GM18873 (cell line): ENCODE measurements around the gene SLC38A4.

ENCODE experiments used
- ATAC-seq: cut with Tn5 transposase; IDR thresholded peaks from one replicate; pipeline ENCODE4 v1.9.1; 2021; ENCODE audit warnings: mild to moderate bottlenecking, moderate library complexity, moderate number of reproducible peaks; ENCODE audit not compliant: unreplicated experiment, low FRiP score

Gene SLC38A4

DNA sequence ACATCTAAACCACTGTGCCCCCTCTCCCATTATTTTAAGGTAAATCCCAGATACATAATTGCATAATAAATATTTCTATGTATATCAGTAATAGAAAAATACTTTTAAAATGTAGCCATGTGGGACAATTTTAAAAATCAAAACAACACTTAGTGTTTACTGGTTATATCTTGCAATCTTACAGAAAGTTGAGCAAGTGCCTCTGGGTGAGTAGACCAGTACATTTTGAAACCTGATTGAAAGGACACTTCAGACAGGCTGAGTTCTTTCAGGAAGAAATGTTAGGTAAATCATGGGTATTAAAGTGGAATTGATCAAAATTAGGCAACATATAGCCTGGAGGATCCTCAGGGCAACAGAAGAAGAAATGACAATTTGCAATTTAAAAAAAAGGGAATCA is 7.2 kb downstream of the SLC38A4 start:
- no peak for ATAC-seq

GRCh38 chr12:46815809-46816208 is 10.0 kb downstream of the SLC38A4 start:
- no peak for ATAC-seq

GRCh38 chr12:46814143-46814542 is 11.7 kb downstream of the SLC38A4 start:
- no peak for ATAC-seq

GRCh38 chr12:46811185-46811584 is 14.6 kb downstream of the SLC38A4 start:
- ATAC-seq: no peak

DNA sequence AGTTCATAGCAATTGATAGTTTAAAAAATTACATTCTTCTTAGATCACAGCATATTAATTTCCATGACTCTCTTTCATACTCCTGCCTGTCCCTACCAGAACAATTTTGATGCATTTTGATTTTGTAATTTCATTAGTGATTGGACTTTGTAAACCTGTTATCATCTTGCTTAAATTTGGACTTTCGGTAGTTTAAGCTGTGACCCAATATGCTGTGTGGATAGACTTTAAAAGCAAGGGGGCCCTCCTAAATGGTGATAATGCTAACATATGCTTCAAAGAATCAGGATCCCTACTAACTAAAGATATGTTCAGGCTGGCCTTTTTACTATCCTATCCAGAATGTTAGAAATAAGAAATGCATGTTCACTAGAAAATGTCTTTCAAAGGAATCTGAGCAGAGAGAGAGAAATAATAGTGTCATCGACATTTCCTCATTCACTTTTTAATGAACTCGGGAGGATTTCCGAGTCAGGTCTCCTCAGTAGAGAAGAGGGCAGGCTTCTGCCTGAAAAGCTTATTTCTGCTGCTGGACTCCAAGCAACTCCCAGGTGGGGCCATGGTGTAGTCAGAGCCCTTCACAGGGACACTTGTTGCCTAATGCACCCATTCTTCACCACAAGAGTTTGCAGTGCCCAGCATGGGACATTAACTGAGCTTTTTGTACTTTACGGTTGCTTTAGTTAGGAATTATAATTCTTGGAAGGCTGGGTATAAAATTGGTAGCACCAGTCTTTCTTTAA is 16.7 kb downstream of the SLC38A4 start:
- no peak for ATAC-seq

GRCh38 chr12:46808317-46808716 is 17.5 kb downstream of the SLC38A4 start:
- no peak for ATAC-seq

DNA sequence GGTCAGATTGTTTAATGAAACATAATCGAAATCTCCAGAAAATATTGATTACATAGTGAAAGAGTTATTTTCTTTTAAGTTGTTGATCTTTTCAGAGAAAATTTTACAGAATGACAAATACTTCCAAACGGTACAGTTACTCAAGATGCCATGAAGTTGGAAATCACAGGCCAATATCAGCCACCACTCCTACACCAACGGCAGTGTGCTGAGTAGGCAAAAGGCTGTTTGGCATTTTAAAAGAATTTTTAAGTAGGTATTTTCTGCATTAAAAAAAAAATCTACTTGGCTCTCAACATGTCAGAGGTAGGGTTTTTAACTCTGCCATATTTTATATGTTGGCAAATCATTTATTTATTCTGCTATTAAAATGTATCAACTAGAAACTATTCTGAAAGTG is 21.7 kb downstream of the SLC38A4 start:
- no peak for ATAC-seq

- no peak for ATAC-seq
Measured at GRCh38 chr12:46803517-46803916, 22.3 kb downstream of the SLC38A4 start.

GRCh38 chr12:46801293-46801692 is 24.5 kb downstream of the SLC38A4 start:
- no peak for ATAC-seq

GRCh38 chr12:46800160-46800559 is 25.6 kb downstream of the SLC38A4 start:
- ATAC-seq: no peak

DNA sequence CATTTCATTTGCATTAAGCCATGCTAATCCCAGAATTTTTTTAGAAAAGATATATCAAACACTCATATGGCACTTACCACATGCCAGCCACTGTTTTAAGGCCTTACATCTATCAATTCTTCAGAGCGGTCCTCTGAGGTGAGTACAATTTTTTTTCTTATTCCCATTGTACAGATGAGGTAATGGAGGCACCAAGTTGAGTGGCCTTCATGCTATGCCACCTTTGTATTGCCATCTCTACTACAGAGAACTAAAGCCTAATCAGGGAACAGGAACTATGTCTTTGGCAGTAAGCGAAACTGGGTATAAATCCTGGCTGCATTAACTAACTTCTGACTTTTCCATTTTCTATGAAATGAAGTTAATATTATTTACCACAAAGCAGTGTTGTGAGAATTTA is 27.1 kb downstream of the SLC38A4 start:
- no peak for ATAC-seq

- ATAC-seq: no peak
Measured at GRCh38 chr12:46798056-46798455, 27.7 kb downstream of the SLC38A4 start.

DNA sequence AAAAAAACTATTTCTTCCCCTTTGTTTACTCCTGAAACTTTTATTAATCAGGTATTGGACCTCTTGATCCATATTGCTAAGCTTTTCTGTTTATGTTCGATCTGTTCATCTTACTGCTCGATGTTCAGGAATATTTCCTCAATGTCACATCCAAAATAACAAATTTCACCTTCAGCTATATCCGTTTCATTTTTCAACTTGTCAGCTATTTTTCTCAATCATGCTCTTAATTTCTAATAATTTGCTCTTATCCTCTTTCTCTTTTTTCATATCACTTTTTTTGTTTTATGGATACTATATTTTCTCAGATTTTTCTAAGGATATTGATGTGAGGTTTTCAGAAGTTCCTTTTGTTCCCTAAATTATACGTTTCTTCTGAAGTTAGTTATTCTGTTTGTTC is 29.8 kb downstream of the SLC38A4 start:
- no peak for ATAC-seq

DNA sequence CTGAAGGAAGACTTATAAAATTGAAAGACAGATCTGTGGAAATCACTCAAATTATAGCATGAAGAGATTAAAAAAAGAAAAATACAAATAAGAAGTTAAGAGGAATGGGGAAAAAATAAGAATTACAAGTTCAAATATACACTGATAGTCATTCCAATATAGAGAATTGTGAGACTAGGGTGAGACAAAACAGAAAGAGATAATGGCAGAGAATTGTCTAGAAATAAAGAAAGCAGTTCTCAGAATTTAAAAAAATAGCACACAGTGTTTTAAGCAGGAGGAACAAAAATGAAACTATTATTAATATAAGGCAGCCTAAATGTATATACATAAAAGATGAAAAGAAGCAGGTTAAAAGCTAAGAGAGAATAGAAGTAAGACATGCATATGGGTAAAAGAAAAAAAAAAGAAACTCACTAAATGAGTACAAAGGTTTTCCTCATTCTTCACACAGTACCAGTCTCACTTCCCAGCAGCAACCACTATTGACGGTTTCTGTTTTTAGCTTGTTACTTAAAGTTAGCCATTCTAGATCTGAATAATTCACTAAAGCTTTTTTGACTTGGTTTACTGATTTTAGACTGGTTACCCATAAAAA is 31.1 kb downstream of the SLC38A4 start:
- peak; percentile 70 for ATAC-seq

GRCh38 chr12:46792925-46793324 is 32.9 kb downstream of the SLC38A4 start:
- no peak for ATAC-seq

DNA sequence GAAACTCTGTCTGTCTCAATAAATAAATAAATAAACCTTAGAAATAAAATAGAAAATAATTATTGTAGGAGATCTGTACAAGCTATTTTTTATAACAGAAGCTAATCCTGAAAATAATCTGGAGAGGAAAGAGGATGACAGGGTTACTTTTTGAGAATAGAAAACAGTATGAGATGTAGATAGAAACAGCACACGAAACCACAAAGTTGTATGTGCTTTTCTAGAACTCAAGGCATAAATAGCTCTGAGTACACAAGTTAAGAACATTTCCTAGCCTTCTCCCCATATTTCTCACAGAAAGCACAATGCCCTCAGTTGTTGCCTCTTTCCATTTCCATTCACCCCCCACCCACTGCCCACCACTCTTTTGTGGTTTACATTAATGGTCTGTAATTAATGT is 35.7 kb downstream of the SLC38A4 start:
- no peak for ATAC-seq

- ATAC-seq: no peak
Measured at GRCh38 chr12:46788072-46788887, 37.5 kb downstream of the SLC38A4 start.

- no peak for ATAC-seq
Measured at GRCh38 chr12:46787496-46788055, 38.2 kb downstream of the SLC38A4 start.

DNA sequence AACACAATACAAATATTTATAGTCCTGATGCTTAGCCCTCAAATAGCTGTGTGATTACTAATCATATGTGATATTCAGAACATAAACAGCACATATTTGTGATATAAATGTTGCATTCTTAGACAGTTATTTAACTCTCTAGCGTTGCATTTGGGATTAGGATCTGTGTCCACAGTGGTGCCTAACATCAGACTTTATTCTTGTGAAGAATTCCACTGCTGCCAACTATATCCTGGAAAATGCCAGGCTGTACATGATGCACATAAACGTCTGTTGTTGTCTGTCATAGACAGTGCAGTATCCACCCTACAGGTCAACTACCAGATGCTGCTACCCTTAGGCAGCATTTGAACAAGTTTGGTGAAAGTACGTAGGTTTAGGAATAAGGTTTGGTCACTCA is 39.0 kb downstream of the SLC38A4 start:
- ATAC-seq: no peak

DNA sequence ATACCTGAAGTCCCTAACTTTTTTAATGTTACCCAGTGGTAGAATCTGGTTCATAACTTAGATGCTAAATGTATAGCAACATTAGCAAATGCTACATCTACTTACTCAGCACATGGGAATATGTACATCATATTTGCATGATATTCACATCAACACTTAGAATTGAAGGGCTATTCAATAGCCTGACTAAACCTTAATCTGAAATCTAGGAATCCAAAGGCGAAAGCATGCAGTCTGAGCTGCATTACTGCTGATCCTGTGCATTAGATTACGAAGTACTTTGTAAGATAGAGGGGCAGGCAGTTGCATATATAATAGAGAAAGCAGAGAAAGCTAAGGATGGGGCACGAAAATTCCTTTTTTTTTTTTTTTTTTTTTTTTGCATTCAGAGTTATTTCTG is 40.4 kb downstream of the SLC38A4 start:
- no peak for ATAC-seq

GRCh38 chr12:46783871-46784270 is 41.9 kb downstream of the SLC38A4 start:
- no peak for ATAC-seq
